Osteocyte (in vitro differentiated cells): ENCODE results near the gene RNU5B-1. TPM values are rescaled to one million over a fixed set of nuclear protein-coding genes. Genes with fewer than 3 reads are reported as not detected.

ENCODE experiments used
- DNase-seq: peaks from one replicate; pipeline ENCODE4 v3.0.0; 2021; ENCODE audit warnings: mixed read lengths; ENCODE audit not compliant: unreplicated experiment; ENCODE audit errors: extremely low spot score
- H3K27ac Mint-ChIP-seq: one replicate; pipeline ENCODE4 v1.8.0; 2021; ENCODE audit warnings: mild to moderate bottlenecking, mixed read lengths; ENCODE audit not compliant: unreplicated experiment
- H3K27me3 Mint-ChIP-seq: one replicate; pipeline ENCODE4 v1.8.0; 2021; ENCODE audit warnings: mixed read lengths; ENCODE audit not compliant: unreplicated experiment
- H3K36me3 Mint-ChIP-seq: one replicate; pipeline ENCODE4 v1.8.0; 2021; ENCODE audit warnings: mixed read lengths; ENCODE audit not compliant: unreplicated experiment
- H3K4me1 Mint-ChIP-seq: one replicate; pipeline ENCODE4 v1.8.0; 2021; ENCODE audit warnings: mixed read lengths; ENCODE audit not compliant: unreplicated experiment
- H3K4me3 Mint-ChIP-seq: one replicate; pipeline ENCODE4 v1.8.0; 2021; ENCODE audit warnings: mild to moderate bottlenecking, moderate library complexity, mixed read lengths; ENCODE audit not compliant: unreplicated experiment
- H3K9me3 Mint-ChIP-seq: one replicate; pipeline ENCODE4 v1.8.0; 2021; ENCODE audit warnings: mixed read lengths; ENCODE audit not compliant: unreplicated experiment
- CTCF ChIP-seq: fragments of 200-600 bp; sonication (generic); IDR thresholded peaks from 2 replicates; pipeline ENCODE4 v1.5.0; 2021; ENCODE audit warnings: antibody characterized with exemption, mild to moderate bottlenecking, moderate library complexity
- total RNA-seq: library from RNA; stranded (reverse); gene quantifications from 2 replicates; pipeline ENCODE4 v1.2.1, GENCODE V29; 2021

Gene RNU5B-1
- total RNA-seq, 1 donor from 2014 or later: 18.5 TPM

GRCh38 chr15:65306551-65306950 lies 2.1 kb downstream of the RNU5B-1 start:
- no peak overlapping the region for H3K4me3 Mint-ChIP-seq
- no peaks in the 10 kb centered on the region for H3K36me3 Mint-ChIP-seq
- peaks cover 29% of the 10 kb centered on the region for H3K4me1 Mint-ChIP-seq
- no peaks in the 10 kb centered on the region for H3K27me3 Mint-ChIP-seq
- H3K9me3 Mint-ChIP-seq: no peaks in the 10 kb centered on the region
- no peak for TF ChIP-seq CTCF
- DNase-seq: no peak
- no peak overlapping the region for H3K27ac Mint-ChIP-seq

- H3K36me3 Mint-ChIP-seq: no peaks in the 10 kb centered on the region
- DNase-seq: no peak
- TF ChIP-seq CTCF: no peak
- H3K27me3 Mint-ChIP-seq: peaks cover 8% of the 10 kb centered on the region
- H3K4me3 Mint-ChIP-seq: no peak overlapping the region
- no peak overlapping the region for H3K27ac Mint-ChIP-seq
- peaks cover 29% of the 10 kb centered on the region for H3K4me1 Mint-ChIP-seq
- H3K9me3 Mint-ChIP-seq: no peaks in the 10 kb centered on the region
These were observed 3.5 kb downstream of the RNU5B-1 start for GRCh38 chr15:65307978-65308377.

- H3K4me1 Mint-ChIP-seq: peaks cover 14% of the 10 kb centered on the region
- H3K9me3 Mint-ChIP-seq: no peaks in the 10 kb centered on the region
- peaks cover 18% of the 10 kb centered on the region for H3K27me3 Mint-ChIP-seq
- no peak for DNase-seq
- H3K27ac Mint-ChIP-seq: no peak overlapping the region
- H3K36me3 Mint-ChIP-seq: no peaks in the 10 kb centered on the region
- no peak overlapping the region for H3K4me3 Mint-ChIP-seq
- TF ChIP-seq CTCF: no peak
These were observed 5.5 kb downstream of the RNU5B-1 start for GRCh38 chr15:65309882-65310418.

GRCh38 chr15:65310431-65311137 lies 6.1 kb downstream of the RNU5B-1 start:
- TF ChIP-seq CTCF: no peak
- Mint-ChIP-seq H3K27me3 (peaks cover 18% of the 10 kb centered on the region), H3K4me1 (peaks cover 11% of the 10 kb centered on the region), H3K9me3 (no peaks in the 10 kb centered on the region), H3K4me3 (no peak overlapping the region), H3K36me3 (no peaks in the 10 kb centered on the region), H3K27ac (no peak overlapping the region)
- no peak for DNase-seq

- H3K36me3 Mint-ChIP-seq: no peaks in the 10 kb centered on the region
- no peak overlapping the region for H3K4me3 Mint-ChIP-seq
- H3K9me3 Mint-ChIP-seq: no peaks in the 10 kb centered on the region
- H3K4me1 Mint-ChIP-seq: peaks cover 4% of the 10 kb centered on the region
- H3K27ac Mint-ChIP-seq: no peak overlapping the region
- peaks cover 18% of the 10 kb centered on the region for H3K27me3 Mint-ChIP-seq
- DNase-seq: no peak
- no peak for TF ChIP-seq CTCF
These were observed 7.3 kb downstream of the RNU5B-1 start for GRCh38 chr15:65311760-65312159.
